HepG2 (cell line): Measurements from ENCODE around the gene NIPAL4. TPM values are rescaled to one million over a fixed set of nuclear protein-coding genes. Genes with fewer than 3 reads are reported as not detected.
A peak's percentile ranks its signal among the peaks of the same experiment; 100 is the strongest.

Source experiments
- ATRX ChIP-seq: sonication (generic); formaldehyde crosslinking; IDR thresholded peaks from 2 replicates; pipeline ENCODE4 v1.4.0; 2020; ENCODE audit warnings: missing genetic modification reagents, borderline replicate concordance
- CREM ChIP-seq, 2 experiments: sonication (generic) in 1 of 2; formaldehyde crosslinking in 1 of 2; IDR thresholded peaks; 2 replicates each; pipeline versions ENCODE4 v1.4.0 to v1.6.1; 2016 to 2020; ENCODE audit warnings: antibody characterized with exemption in 1 of 2, mild to moderate bottlenecking in 1 of 2, missing genetic modification reagents in 1 of 2
- HDAC6 ChIP-seq: fragments of 200-600 bp; sonication (generic); IDR thresholded peaks from 2 replicates; pipeline ENCODE4 v1.7.0; 2017; ENCODE audit warnings: mild to moderate bottlenecking, antibody characterized with exemption, low read length, low read depth
- KIAA2018 ChIP-seq: sonication (generic); formaldehyde crosslinking; IDR thresholded peaks from 2 replicates; pipeline ENCODE4 v1.5.0; 2020; ENCODE audit warnings: mild to moderate bottlenecking, missing genetic modification reagents, borderline replicate concordance
- MAFK ChIP-seq, 2 experiments: IDR thresholded peaks in 1 of 2; conservative IDR thresholded peaks in 1 of 2; 2 replicates each; pipeline ENCODE4 v1.6.1; 2011; ENCODE audit warnings: improper control_type of control experiment in 2 of 2, low read length in 2 of 2
- MTERF4 ChIP-seq: sonication (generic); formaldehyde crosslinking; IDR thresholded peaks from 2 replicates; pipeline ENCODE4 v1.8.0; 2023; ENCODE audit warnings: mild to moderate bottlenecking, missing genetic modification reagents
- MXD4 ChIP-seq: IDR thresholded peaks from 2 replicates; pipeline ENCODE4 v1.6.1; 2016; ENCODE audit warnings: mild to moderate bottlenecking, missing biosample characterization, missing genetic modification reagents
- NCOR1 ChIP-seq: fragments of 200-600 bp; sonication (generic); IDR thresholded peaks from 2 replicates; pipeline ENCODE4 v1.7.0; 2017; ENCODE audit warnings: antibody characterized with exemption, low read length, borderline replicate concordance
- THAP7 ChIP-seq: sonication (generic); formaldehyde crosslinking; IDR thresholded peaks from 2 replicates; pipeline ENCODE4 v1.8.1; 2023; ENCODE audit warnings: mild to moderate bottlenecking, missing genetic modification reagents
- ZBTB21 ChIP-seq: sonication (generic); formaldehyde crosslinking; IDR thresholded peaks from 2 replicates; pipeline ENCODE4 v1.4.0; 2020; ENCODE audit warnings: missing genetic modification reagents
- ZBTB7B ChIP-seq: sonication (generic); formaldehyde crosslinking; IDR thresholded peaks from 2 replicates; pipeline ENCODE4 v1.4.0; 2020; ENCODE audit warnings: missing genetic modification reagents
- ZHX1 ChIP-seq: sonication (generic); formaldehyde crosslinking; IDR thresholded peaks from 2 replicates; pipeline ENCODE4 v1.8.1; 2022; ENCODE audit warnings: low read depth, mild to moderate bottlenecking, missing genetic modification reagents
- ZNF274 ChIP-seq: sonication (generic); formaldehyde crosslinking; IDR thresholded peaks from 2 replicates; pipeline ENCODE4 v1.5.1; 2020; ENCODE audit warnings: mild to moderate bottlenecking, missing genetic modification reagents
- ZNF317 ChIP-seq: sonication (generic); formaldehyde crosslinking; IDR thresholded peaks from 2 replicates; pipeline ENCODE4 v1.5.0; 2020; ENCODE audit warnings: mild to moderate bottlenecking, missing genetic modification reagents
- ZNF772 ChIP-seq: sonication (generic); formaldehyde crosslinking; IDR thresholded peaks from 2 replicates; pipeline ENCODE4 v1.5.0; 2020; ENCODE audit warnings: mild to moderate bottlenecking, missing genetic modification reagents
- polyA plus RNA-seq, 8 experiments: library from polyadenylated mRNA; depleted of rRNA in 3 of 8; stranded (reverse) in 7 of 8; unstranded in 1 of 8; fragments of >200 nt; fragmentation: Illumina TruSeq in 4 of 8; extraction: Trizol in 4 of 8; gene quantifications; 2 replicates each; pipeline versions ENCODE4 v1.2.1 to v1.2.3, GENCODE V29; 2011 to 2016; ENCODE audit warnings: low read depth in 4 of 8, missing spikeins in 1 of 8, mixed read lengths in 1 of 8; ENCODE audit not compliant: insufficient read depth in 1 of 8
- total RNA-seq, 5 experiments: library from RNA; depleted of rRNA; stranded (reverse); fragments of >200 nt; fragmentation: Illumina TruSeq; extraction: Trizol; gene quantifications; 2 replicates each; pipeline ENCODE4 v1.2.3, GENCODE V29; 2016; ENCODE audit warnings: low read depth in 1 of 5

Gene NIPAL4
- total and polyA plus RNA-seq, 2 of the 13 experiments (the other 11 are each of a cell fraction or from before 2014, with no cell fraction given), result not detected

- TF ChIP-seq KIAA2018 (no peak), ZNF274 (CRISPR knock-in tag) (no peak), ZBTB7B (no peak), MTERF4 (no peak), HDAC6 (no peak), ZNF772 (CRISPR knock-in tag) (no peak), ZHX1 (no peak), ZBTB21 (CRISPR knock-in tag) (peak; percentile 67; the same call in 1 of the 2 replicates), CREM (IDR thresholded peaks at IDR 0.05) (no peak), CREM (CRISPR knock-in tag; IDR thresholded peaks at IDR 0.05) (no peak), ZNF317 (CRISPR knock-in tag) (no peak), MXD4 (no peak), ATRX (CRISPR knock-in tag) (no peak), NCOR1 (no peak), MAFK (conservative IDR thresholded peaks at IDR 0.05 in 1 of 2, IDR thresholded peaks at IDR 0.05 in 1 of 2; ENCODE audit: low read length in 2 of 2) (peak in 1 of 2 experiments; percentile 48; a peak in 1 of 4 replicates), THAP7 (no peak)
Measured at GRCh38 chr5:157494178-157494832, 34.3 kb downstream of the NIPAL4 start (continued).
